Breast epithelium (tissue), 4 donors: ENCODE data around the gene KRTAP10-5. TPM values are rescaled to one million over a fixed set of nuclear protein-coding genes. Genes with fewer than 3 reads are reported as not detected.

ENCODE experiments used
- DNase-seq, 2 donors: peaks; one replicate each; pipeline ENCODE4 v3.0.0-alpha.2; 2019; ENCODE audit warnings: low spot score in 2 of 2
- H3K27ac ChIP-seq, 2 donors: fragments of 200-600 bp; sonication (generic) in 1 of 2; one replicate each; pipeline ENCODE4 v1.5.1; 2016 to 2019; ENCODE audit warnings: mild to moderate bottlenecking in 1 of 2
- H3K27me3 ChIP-seq, 2 donors: fragments of 200-600 bp; sonication (generic) in 1 of 2; one replicate each; pipeline versions ENCODE4 v1.5.1 to v1.6.0; 2017 to 2019; ENCODE audit warnings: control low read depth in 1 of 2, mild to moderate bottlenecking in 1 of 2
- H3K36me3 ChIP-seq: fragments of 200-600 bp; one replicate; pipeline ENCODE4 v1.5.1; 2019
- H3K4me1 ChIP-seq, 2 donors: fragments of 200-600 bp; sonication (generic); one replicate each; pipeline ENCODE4 v1.5.1; 2016 to 2019; ENCODE audit warnings: control low read depth in 1 of 2
- H3K4me3 ChIP-seq, 3 donors: fragments of 200-600 bp; sonication (generic); 1 replicate in 2 of 3; 2 replicates in 1 of 3; pipeline ENCODE4 v1.5.1; 2016 to 2019; ENCODE audit warnings: mild to moderate bottlenecking in 3 of 3, moderate library complexity in 2 of 3
- H3K9me3 ChIP-seq, 2 donors: fragments of 200-600 bp; sonication (generic) in 1 of 2; one replicate each; pipeline ENCODE4 v1.5.1; 2016 to 2019; ENCODE audit warnings: control low read depth in 1 of 2
- CTCF ChIP-seq, 3 donors: fragments of 450-650 bp; IDR thresholded peaks; one replicate each; pipeline ENCODE4 v1.5.1; 2016 to 2017; ENCODE audit warnings: antibody characterized with exemption in 3 of 3, mild to moderate bottlenecking in 3 of 3, moderate library complexity in 3 of 3
- POLR2A ChIP-seq: fragments of 450-650 bp; IDR thresholded peaks from one replicate; pipeline ENCODE4 v1.6.1; 2016; ENCODE audit warnings: antibody characterized with exemption, mild to moderate bottlenecking, moderate library complexity
- POLR2AphosphoS5 ChIP-seq, 3 donors: sonication (generic); formaldehyde crosslinking; IDR thresholded peaks; one replicate each; pipeline ENCODE4 v1.6.1; 2017; ENCODE audit warnings: antibody characterized with exemption in 3 of 3
- intact Hi-C: fragments of 100-400 bp; cut with DNase I; formaldehyde crosslinking; loops from one replicate; pipeline ENCODE4 v1.15.1; 2023; ENCODE audit warnings: low total_unique reads
- total RNA-seq, 3 donors: library from RNA; depleted of rRNA; stranded (reverse); fragments of >200 nt; gene quantifications; one replicate each; pipeline ENCODE4 v1.1.0, GENCODE V29; 2016

Gene KRTAP10-5
- total RNA-seq, 3 donors from 2014 or later: not detected

GRCh38 chr21:44533891-44534627, 46.3 kb downstream of the KRTAP10-5 start:
- Histone ChIP-seq H3K27me3 (peaks cover 0 to 14% of the 10 kb centered on the region in 2 donors), H3K27ac (no peak overlapping the region), H3K9me3 (no peaks in the 10 kb centered on the region), H3K4me3 (no peak overlapping the region), H3K4me1 (no peaks in the 10 kb centered on the region), H3K36me3 (no peaks in the 10 kb centered on the region)
- DNase-seq: peak in 1 of 2 donors; percentile 34
- TF ChIP-seq POLR2A (no peak), CTCF (IDR thresholded peaks at IDR 0.05) (no peak)
- intact Hi-C loops: no loop called here

- intact Hi-C loops: no loop called here
- Histone ChIP-seq H3K9me3 (no peaks in the 10 kb centered on the region), H3K36me3 (no peaks in the 10 kb centered on the region), H3K4me1 (no peaks in the 10 kb centered on the region), H3K4me3 (no peak overlapping the region), H3K27ac (no peak overlapping the region), H3K27me3 (peaks cover 0 to 16% of the 10 kb centered on the region in 2 donors)
- no peak for TF ChIP-seq POLR2AphosphoS5 (IDR thresholded peaks at IDR 0.05)
- DNase-seq: peak in 1 of 2 donors; percentile 49
Observed at GRCh38 chr21:44533121-44533890, 47.1 kb downstream of the KRTAP10-5 start.

- H3K36me3 ChIP-seq: no peaks in the 10 kb centered on the region
- intact Hi-C loops: no loop called here
- H3K27me3 ChIP-seq: peaks cover 0 to 17% of the 10 kb centered on the region in 2 donors
- no peaks in the 10 kb centered on the region for H3K4me1 ChIP-seq
- H3K4me3 ChIP-seq: no peak overlapping the region
- H3K27ac ChIP-seq: no peak overlapping the region
- no peaks in the 10 kb centered on the region for H3K9me3 ChIP-seq
- TF ChIP-seq CTCF (IDR thresholded peaks at IDR 0.05) (no peak), POLR2A (no peak), POLR2AphosphoS5 (IDR thresholded peaks at IDR 0.05) (no peak)
- peak in 1 of 2 donors; percentile 44 for DNase-seq
Observed at GRCh38 chr21:44532712-44533111, 47.7 kb downstream of the KRTAP10-5 start.

GRCh38 chr21:44531606-44532564, 48.5 kb downstream of the KRTAP10-5 start:
- Histone ChIP-seq H3K4me1 (no peaks in the 10 kb centered on the region), H3K36me3 (no peaks in the 10 kb centered on the region), H3K27ac (no peak overlapping the region), H3K27me3 (peaks cover 0 to 17% of the 10 kb centered on the region in 2 donors), H3K4me3 (no peak overlapping the region), H3K9me3 (no peaks in the 10 kb centered on the region)
- DNase-seq: peak in 1 of 2 donors; percentile 50
- intact Hi-C loops: no loop called here
- TF ChIP-seq CTCF (IDR thresholded peaks at IDR 0.05) (no peak), POLR2A (no peak), POLR2AphosphoS5 (IDR thresholded peaks at IDR 0.05) (no peak)

- Histone ChIP-seq H3K4me1 (no peaks in the 10 kb centered on the region), H3K4me3 (no peak overlapping the region), H3K36me3 (no peaks in the 10 kb centered on the region), H3K27me3 (peaks cover 0 to 17% of the 10 kb centered on the region in 2 donors), H3K27ac (no peak overlapping the region), H3K9me3 (no peaks in the 10 kb centered on the region)
- intact Hi-C loops: no loop called here
- no peak for TF ChIP-seq CTCF (IDR thresholded peaks at IDR 0.05)
- no peak for TF ChIP-seq POLR2AphosphoS5 (IDR thresholded peaks at IDR 0.05)
- TF ChIP-seq POLR2A: no peak
- peak in 1 of 2 donors; percentile 43 for DNase-seq
Observed at GRCh38 chr21:44530903-44531605, 49.4 kb downstream of the KRTAP10-5 start.
